HUES64 (cell line): ENCODE data around the gene FOXO6.

Source experiments
- H3K27ac ChIP-seq: 2 replicates; pipeline ENCODE4 v1.7.0; 2013; ENCODE audit warnings: low read depth, low read length, inconsistent platforms
- H3K27me3 ChIP-seq: 2 replicates; pipeline ENCODE4 v1.6.1; 2013; ENCODE audit warnings: mild to moderate bottlenecking, low read length; ENCODE audit not compliant: insufficient read depth
- H3K36me3 ChIP-seq: 2 replicates; pipeline ENCODE4 v1.6.1; 2013; ENCODE audit warnings: mild to moderate bottlenecking, low read length; ENCODE audit not compliant: insufficient read depth
- H3K4me1 ChIP-seq: 2 replicates; pipeline ENCODE4 v1.6.1; 2013; ENCODE audit warnings: mild to moderate bottlenecking, low read length, moderate library complexity; ENCODE audit not compliant: insufficient read depth
- H3K4me3 ChIP-seq: 2 replicates; pipeline ENCODE4 v1.5.1; 2013; ENCODE audit warnings: mild to moderate bottlenecking, low read length, moderate library complexity
- H3K9ac ChIP-seq: 2 replicates; pipeline ENCODE4 v1.6.1; 2013; ENCODE audit warnings: mild to moderate bottlenecking, low read depth, low read length
- H3K9me3 ChIP-seq: 2 replicates; pipeline ENCODE4 v1.6.1; 2013; ENCODE audit warnings: low read depth, low read length; ENCODE audit not compliant: insufficient read depth
- WGBS: fragments of 150-250, 120-280 bp; methylation state at CpG from one replicate; pipeline ENCODE4 v1.1.7; 2013; ENCODE audit warnings: missing lambda C conversion rate; 5-methylcytosine and 5-hydroxymethylcytosine counted together

The FOXO6 gene

GRCh38 chr1:41342774-41343355, 18.4 kb upstream of the FOXO6 start:
- H3K36me3 ChIP-seq: no peaks in the 10 kb centered on the region
- no peak overlapping the region for H3K9ac ChIP-seq
- no peak overlapping the region for H3K27ac ChIP-seq
- 70% methylated on average over 5 of the region's 5 CpGs for WGBS
- H3K9me3 ChIP-seq: peaks cover 7% of the 10 kb centered on the region; the same call in 1 of the 2 replicates
- H3K27me3 ChIP-seq: peaks cover 18% of the 10 kb centered on the region; the same call in 1 of the 2 replicates
- no peak overlapping the region for H3K4me3 ChIP-seq
- H3K4me1 ChIP-seq: peaks cover 11% of the 10 kb centered on the region

GRCh38 chr1:41343790-41344699, 17.2 kb upstream of the FOXO6 start:
- Histone ChIP-seq H3K9ac (no peak overlapping the region), H3K27me3 (peaks cover 18% of the 10 kb centered on the region; the same call in 1 of the 2 replicates), H3K9me3 (no peaks in the 10 kb centered on the region), H3K4me3 (no peak overlapping the region), H3K4me1 (peaks cover 11% of the 10 kb centered on the region), H3K36me3 (no peaks in the 10 kb centered on the region), H3K27ac (no peak overlapping the region)
- 86% methylated on average over 17 of the region's 17 CpGs for WGBS

GRCh38 chr1:41344708-41345159, 16.5 kb upstream of the FOXO6 start:
- H3K36me3 ChIP-seq: no peaks in the 10 kb centered on the region
- H3K4me1 ChIP-seq: peaks cover 11% of the 10 kb centered on the region
- no peak overlapping the region for H3K4me3 ChIP-seq
- H3K9me3 ChIP-seq: no peaks in the 10 kb centered on the region
- no peak overlapping the region for H3K9ac ChIP-seq
- H3K27me3 ChIP-seq: peaks cover 18% of the 10 kb centered on the region; the same call in 1 of the 2 replicates
- H3K27ac ChIP-seq: no peak overlapping the region
- 95% methylated on average over 5 of the region's 5 CpGs for WGBS

GRCh38 chr1:41345434-41346075, 15.7 kb upstream of the FOXO6 start:
- Histone ChIP-seq H3K4me1 (peaks cover 11% of the 10 kb centered on the region), H3K9ac (no peak overlapping the region), H3K27me3 (peaks cover 18% of the 10 kb centered on the region; the same call in 1 of the 2 replicates), H3K36me3 (no peaks in the 10 kb centered on the region), H3K9me3 (no peaks in the 10 kb centered on the region), H3K4me3 (no peak overlapping the region), H3K27ac (no peak overlapping the region)
- WGBS: 80% methylated on average over 4 of the region's 4 CpGs

- Histone ChIP-seq H3K27me3 (peaks cover 18% of the 10 kb centered on the region; the same call in 1 of the 2 replicates), H3K4me1 (peaks cover 2% of the 10 kb centered on the region; the same call in 1 of the 2 replicates), H3K27ac (no peak overlapping the region)
These were observed 14.0 kb upstream of the FOXO6 start for GRCh38 chr1:41347276-41347675.

GRCh38 chr1:41348394-41348793, 12.8 kb upstream of the FOXO6 start:
- Histone ChIP-seq H3K4me3 (no peak overlapping the region), H3K27me3 (peaks cover 13% of the 10 kb centered on the region; the same call in 1 of the 2 replicates), H3K36me3 (no peaks in the 10 kb centered on the region), H3K9ac (no peak overlapping the region), H3K27ac (no peak overlapping the region), H3K9me3 (no peaks in the 10 kb centered on the region), H3K4me1 (no peaks in the 10 kb centered on the region)
- 85% methylated on average over 3 of the region's 4 CpGs for WGBS

More at GRCh38 chr1:41347276-41347675, 14.0 kb upstream of the FOXO6 start:
- Histone ChIP-seq H3K9me3 (no peaks in the 10 kb centered on the region), H3K4me3 (no peak overlapping the region), H3K36me3 (no peaks in the 10 kb centered on the region), H3K9ac (no peak overlapping the region)
- 93% methylated on average over 2 of the region's 2 CpGs for WGBS

GRCh38 chr1:41349361-41350054, 11.7 kb upstream of the FOXO6 start:
- no peak overlapping the region for H3K4me3 ChIP-seq
- H3K27me3 ChIP-seq: peaks cover 8% of the 10 kb centered on the region; the same call in 1 of the 2 replicates
- no peak overlapping the region for H3K27ac ChIP-seq
- no peak overlapping the region for H3K9ac ChIP-seq
- H3K4me1 ChIP-seq: no peaks in the 10 kb centered on the region
- no peaks in the 10 kb centered on the region for H3K36me3 ChIP-seq
- WGBS: 85% methylated on average over 8 of the region's 8 CpGs
- no peaks in the 10 kb centered on the region for H3K9me3 ChIP-seq

- no peaks in the 10 kb centered on the region for H3K4me1 ChIP-seq
- H3K27ac ChIP-seq: no peak overlapping the region
- H3K27me3 ChIP-seq: peaks cover 3% of the 10 kb centered on the region; the same call in 1 of the 2 replicates
- no peak overlapping the region for H3K4me3 ChIP-seq
- WGBS: 95% methylated on average over 2 of the region's 2 CpGs
- H3K36me3 ChIP-seq: no peaks in the 10 kb centered on the region
- H3K9me3 ChIP-seq: no peaks in the 10 kb centered on the region
- H3K9ac ChIP-seq: no peak overlapping the region
These were observed 11.2 kb upstream of the FOXO6 start for GRCh38 chr1:41350055-41350378.

- no peaks in the 10 kb centered on the region for H3K27me3 ChIP-seq
- H3K36me3 ChIP-seq: no peaks in the 10 kb centered on the region
- H3K9ac ChIP-seq: no peak overlapping the region
- no peak overlapping the region for H3K27ac ChIP-seq
- H3K4me3 ChIP-seq: no peak overlapping the region
- H3K4me1 ChIP-seq: no peaks in the 10 kb centered on the region
- 85% methylated on average over 6 of the region's 6 CpGs for WGBS
- H3K9me3 ChIP-seq: no peaks in the 10 kb centered on the region
These were observed 9.7 kb upstream of the FOXO6 start for GRCh38 chr1:41351262-41352151.

GRCh38 chr1:41353744-41354143, 7.5 kb upstream of the FOXO6 start:
- no peak overlapping the region; the same call in 1 of the 2 replicates for H3K9ac ChIP-seq
- 84% methylated on average over 9 of the region's 9 CpGs for WGBS
- H3K9me3 ChIP-seq: no peaks in the 10 kb centered on the region
- H3K27me3 ChIP-seq: peaks cover 3% of the 10 kb centered on the region; the same call in 1 of the 2 replicates
- H3K4me3 ChIP-seq: no peak overlapping the region
- no peak overlapping the region for H3K27ac ChIP-seq
- no peaks in the 10 kb centered on the region for H3K36me3 ChIP-seq
- peaks cover 15% of the 10 kb centered on the region for H3K4me1 ChIP-seq
